OCI-LY3 (cell line): ENCODE data around the gene HES6.

Experiments
- CTCF ChIP-seq: fragments of 200-600, 300-600 bp; sonication (generic); IDR thresholded peaks from 2 replicates; pipeline ENCODE4 v1.5.1; 2014; ENCODE audit warnings: antibody characterized with exemption, low read length, low read depth
- EZH2phosphoT487 ChIP-seq: fragments of 200-600 bp; shearing (Covaris generic); IDR thresholded peaks from 2 replicates; pipeline ENCODE4 v1.6.1; 2018; ENCODE audit warnings: antibody characterized with exemption, mixed run types, low read depth

GRCh38 chr2:238278626-238279323 is 38.9 kb upstream of the HES6 start:
- TF ChIP-seq EZH2phosphoT487 (no peak), CTCF (no peak)
